Right atrium auricular region (tissue), 2 donors: ENCODE measurements around the gene ZYG11B. TPM values are rescaled to one million over a fixed set of nuclear protein-coding genes. Genes with fewer than 3 reads are reported as not detected.
A peak's percentile ranks its signal among the peaks of the same experiment; 100 is the strongest.
"Not testable (repeated sequence)": the region's sequence is repeated elsewhere in the genome, so short reads cannot be mapped to it uniquely, and the experiment has no call there.

Experiments used
- DNase-seq: peaks from one replicate; pipeline ENCODE4 v3.0.0-alpha.2; 2019; ENCODE audit warnings: low spot score
- H3K27ac ChIP-seq, 2 donors: fragments of 200-600 bp; sonication (generic); 1 replicate in 1 of 2; 2 replicates in 1 of 2; pipeline ENCODE4 v1.5.1; 2016 to 2019
- H3K27me3 ChIP-seq, 2 donors: fragments of 200-600 bp; sonication (generic); one replicate each; pipeline versions ENCODE4 v1.5.1 to v1.6.0; 2017 to 2019
- H3K36me3 ChIP-seq: fragments of 200-600 bp; sonication (generic); one replicate; pipeline ENCODE4 v1.5.1; 2016
- H3K4me1 ChIP-seq, 2 donors: fragments of 200-600 bp; sonication (generic); one replicate each; pipeline versions ENCODE4 v1.5.1 to v1.6.0; 2017 to 2019
- H3K4me3 ChIP-seq, 2 donors: fragments of 200-600 bp; sonication (generic); 1 replicate in 1 of 2; 2 replicates in 1 of 2; pipeline ENCODE4 v1.5.1; 2017 to 2019; ENCODE audit warnings: mild to moderate bottlenecking in 1 of 2, moderate library complexity in 1 of 2
- H3K9me3 ChIP-seq, 2 donors: fragments of 200-600 bp; sonication (generic); one replicate each; pipeline ENCODE4 v1.5.1; 2019
- total RNA-seq, 2 donors: library from RNA; depleted of rRNA; stranded (reverse); fragments of >200 nt; gene quantifications; one replicate each; pipeline ENCODE4 v1.1.0, GENCODE V29; 2016
- TF ChIP-seq, protein P1 (sequence below), 2 donors: fragments of 200-600 bp; sonication (generic); IDR thresholded peaks; one replicate each; pipeline ENCODE4 v1.5.1; 2019; ENCODE audit warnings: antibody characterized with exemption in 2 of 2

Gene ZYG11B
- total RNA-seq, 2 donors from 2014 or later: 44.1 to 70.7 TPM

DNA sequence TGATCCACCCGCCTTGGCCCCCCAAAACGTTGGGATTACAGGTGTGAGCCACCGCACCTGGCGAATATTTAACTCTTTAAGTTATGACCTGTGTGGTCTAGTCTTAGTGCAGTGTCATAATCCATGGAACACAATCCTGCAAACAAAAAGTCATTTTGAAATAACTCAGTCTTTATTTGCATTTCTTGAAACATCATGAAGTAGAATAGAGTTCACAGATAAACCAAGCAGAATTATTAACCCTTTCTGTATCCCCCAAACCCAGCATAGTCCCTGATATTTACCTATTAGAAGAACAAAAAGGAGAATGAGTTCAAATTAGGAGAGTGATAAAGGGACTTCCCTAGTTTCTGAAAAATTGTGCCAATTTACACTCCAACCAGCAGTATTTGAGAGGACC, 19.9 kb downstream of the ZYG11B start:
- H3K4me1 ChIP-seq: peaks cover 0 to 28% of the 10 kb centered on the region in 2 donors
- H3K36me3 ChIP-seq: no peaks in the 10 kb centered on the region
- H3K27me3 ChIP-seq: no peaks in the 10 kb centered on the region
- H3K4me3 ChIP-seq: no peak overlapping the region
- no peak overlapping the region for H3K27ac ChIP-seq
- no peaks in the 10 kb centered on the region for H3K9me3 ChIP-seq
- TF ChIP-seq, protein P1, sequence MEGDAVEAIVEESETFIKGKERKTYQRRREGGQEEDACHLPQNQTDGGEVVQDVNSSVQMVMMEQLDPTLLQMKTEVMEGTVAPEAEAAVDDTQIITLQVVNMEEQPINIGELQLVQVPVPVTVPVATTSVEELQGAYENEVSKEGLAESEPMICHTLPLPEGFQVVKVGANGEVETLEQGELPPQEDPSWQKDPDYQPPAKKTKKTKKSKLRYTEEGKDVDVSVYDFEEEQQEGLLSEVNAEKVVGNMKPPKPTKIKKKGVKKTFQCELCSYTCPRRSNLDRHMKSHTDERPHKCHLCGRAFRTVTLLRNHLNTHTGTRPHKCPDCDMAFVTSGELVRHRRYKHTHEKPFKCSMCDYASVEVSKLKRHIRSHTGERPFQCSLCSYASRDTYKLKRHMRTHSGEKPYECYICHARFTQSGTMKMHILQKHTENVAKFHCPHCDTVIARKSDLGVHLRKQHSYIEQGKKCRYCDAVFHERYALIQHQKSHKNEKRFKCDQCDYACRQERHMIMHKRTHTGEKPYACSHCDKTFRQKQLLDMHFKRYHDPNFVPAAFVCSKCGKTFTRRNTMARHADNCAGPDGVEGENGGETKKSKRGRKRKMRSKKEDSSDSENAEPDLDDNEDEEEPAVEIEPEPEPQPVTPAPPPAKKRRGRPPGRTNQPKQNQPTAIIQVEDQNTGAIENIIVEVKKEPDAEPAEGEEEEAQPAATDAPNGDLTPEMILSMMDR (IDR thresholded peaks at IDR 0.05): no peak
- DNase-seq: no peak

DNA sequence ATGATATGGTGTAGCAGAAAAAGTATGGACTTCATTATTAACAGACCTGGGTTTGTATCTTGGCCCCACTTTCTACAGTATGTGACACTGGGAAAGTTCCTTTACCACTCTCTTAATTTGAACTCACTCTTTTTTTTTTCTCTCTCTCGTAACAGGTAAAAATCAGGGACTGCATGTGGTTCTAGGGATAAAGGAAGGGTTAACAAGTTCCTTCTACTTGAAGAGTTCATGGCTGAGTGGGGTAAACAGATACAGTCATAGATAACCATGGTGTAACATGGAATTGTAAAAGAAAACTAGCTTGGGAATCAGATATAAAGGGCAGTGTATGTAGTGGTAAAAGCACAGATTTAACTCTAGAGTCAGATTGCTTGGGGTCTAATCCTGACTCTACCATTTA, 21.2 kb downstream of the ZYG11B start:
- TF ChIP-seq, protein P1 (IDR thresholded peaks at IDR 0.05): no peak
- Histone ChIP-seq H3K4me3 (no peak overlapping the region), H3K27ac (no peak overlapping the region), H3K27me3 (no peaks in the 10 kb centered on the region), H3K36me3 (no peaks in the 10 kb centered on the region), H3K9me3 (no peaks in the 10 kb centered on the region), H3K4me1 (peaks cover 0 to 40% of the 10 kb centered on the region in 2 donors)
- DNase-seq: no peak

DNA sequence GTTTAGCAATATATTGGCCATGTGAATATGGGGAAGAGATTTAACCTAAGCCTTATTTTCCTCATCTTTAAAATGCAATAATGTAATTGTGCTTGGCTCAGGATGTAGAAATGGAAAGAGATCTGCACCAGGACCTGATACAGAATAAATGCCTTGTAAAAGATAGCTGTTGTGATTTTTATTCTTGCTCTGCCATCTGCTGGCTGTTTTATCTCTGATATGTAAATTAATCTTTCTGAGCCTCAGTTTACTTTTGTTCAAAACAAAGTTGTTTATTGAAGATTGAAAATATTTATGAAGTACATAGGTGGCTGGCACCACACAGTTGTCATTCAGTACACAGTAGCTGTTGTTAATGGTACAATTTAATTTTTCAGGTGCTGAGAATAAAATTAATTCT, 21.9 kb downstream of the ZYG11B start:
- no peaks in the 10 kb centered on the region for H3K36me3 ChIP-seq
- peaks cover 0 to 46% of the 10 kb centered on the region in 2 donors for H3K4me1 ChIP-seq
- no peak overlapping the region for H3K27ac ChIP-seq

DNA sequence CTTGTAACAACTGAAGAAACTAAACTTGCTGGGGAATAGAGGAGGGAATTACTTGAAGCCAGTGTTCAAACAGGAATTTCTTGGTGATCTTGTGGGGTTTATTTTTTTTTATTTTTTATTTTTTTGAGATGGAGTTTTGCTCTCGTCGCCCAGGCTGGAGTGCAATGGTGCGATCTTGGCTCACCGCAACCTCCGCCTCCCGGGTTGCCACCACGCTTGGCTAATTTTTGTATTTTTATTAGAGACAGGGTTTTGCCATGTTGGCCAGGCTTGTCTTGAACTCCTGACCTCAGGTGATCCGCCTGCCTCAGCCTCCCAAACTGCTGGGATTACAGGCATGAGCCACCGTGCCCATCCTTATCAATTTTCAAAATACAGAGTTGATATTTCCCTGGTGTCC, 23.2 kb downstream of the ZYG11B start:
- H3K36me3 ChIP-seq, H3K9me3 ChIP-seq, H3K27me3 ChIP-seq, H3K4me3 ChIP-seq, DNase-seq, H3K27ac ChIP-seq: not testable (repeated sequence)
- peaks cover 0 to 46% of the 10 kb centered on the region in 2 donors for H3K4me1 ChIP-seq

More for the DNA sequence above, 21.9 kb downstream of the ZYG11B start:
- no peaks in the 10 kb centered on the region for H3K9me3 ChIP-seq
- no peak for DNase-seq
- no peak overlapping the region for H3K4me3 ChIP-seq
- no peaks in the 10 kb centered on the region for H3K27me3 ChIP-seq
- TF ChIP-seq, protein P1 (IDR thresholded peaks at IDR 0.05): peak in 1 of 2 donors; percentile 47

DNA sequence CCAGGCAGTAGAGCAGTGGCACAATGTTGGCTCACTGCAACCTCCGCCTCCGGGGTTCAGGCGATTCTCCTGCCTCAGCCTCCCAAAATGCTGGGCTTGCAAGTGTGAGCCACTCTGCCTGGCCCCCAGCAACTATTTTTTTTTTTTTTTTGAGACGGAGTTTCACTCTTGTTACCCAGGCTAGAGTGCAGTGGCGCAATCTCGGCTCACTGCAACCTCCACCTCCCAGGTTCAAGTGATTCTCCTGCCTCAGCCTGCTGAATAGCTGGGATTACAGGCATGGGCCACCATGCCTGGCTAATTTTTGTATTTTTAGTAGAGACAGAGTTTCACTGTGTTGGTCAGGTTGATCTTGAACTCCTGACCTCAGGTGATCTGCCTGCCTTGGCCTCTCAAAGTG, 23.9 kb downstream of the ZYG11B start:
- peaks cover 0 to 46% of the 10 kb centered on the region in 2 donors for H3K4me1 ChIP-seq
- not testable (repeated sequence) for H3K4me3 ChIP-seq, H3K9me3 ChIP-seq, H3K27ac ChIP-seq, H3K27me3 ChIP-seq, H3K36me3 ChIP-seq, DNase-seq

DNA sequence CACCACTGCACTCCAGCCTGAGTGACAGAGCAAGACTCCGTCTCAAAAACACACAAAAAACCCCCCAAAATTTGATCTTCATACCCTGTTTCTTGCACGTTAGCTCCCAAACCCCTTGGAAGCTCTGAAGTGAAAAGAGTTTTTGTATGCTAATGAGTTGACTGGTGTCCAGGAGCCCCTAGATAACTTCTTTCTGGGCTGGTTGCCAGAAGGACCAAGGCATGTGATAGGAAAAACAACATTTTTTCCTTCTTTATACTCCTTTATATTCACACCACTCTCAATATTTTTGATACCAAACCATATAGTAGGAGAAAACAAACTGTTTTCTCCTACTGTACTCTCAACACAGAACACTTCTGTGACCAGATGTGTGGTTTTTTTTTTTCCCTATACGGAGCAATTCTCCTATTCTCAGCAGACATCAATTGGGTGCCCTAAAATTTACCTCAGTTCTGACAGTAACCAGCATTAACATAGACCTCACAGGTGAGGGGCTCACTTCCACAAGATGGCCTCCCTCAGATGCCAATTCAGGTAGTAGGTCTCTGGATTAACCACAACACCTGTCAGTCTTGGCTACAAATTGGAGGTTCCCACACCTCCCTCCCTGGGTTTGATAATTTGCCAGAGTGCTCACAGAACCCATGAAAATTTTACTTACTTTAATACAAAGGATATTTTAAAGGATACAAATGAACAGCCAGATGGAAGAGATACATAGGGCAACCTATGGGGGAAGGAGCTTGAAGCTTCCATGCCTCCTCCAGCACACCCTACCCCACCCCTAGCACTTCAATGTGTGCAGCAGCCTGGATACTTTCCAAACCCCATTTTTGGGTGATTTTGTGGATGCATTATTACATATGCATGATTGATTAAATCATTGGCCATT, 25.6 kb downstream of the ZYG11B start:
- Histone ChIP-seq H3K36me3 (peaks cover 4% of the 10 kb centered on the region), H3K4me3 (no peak overlapping the region), H3K27me3 (no peaks in the 10 kb centered on the region), H3K4me1 (peaks cover 0 to 46% of the 10 kb centered on the region in 2 donors), H3K9me3 (no peaks in the 10 kb centered on the region), H3K27ac (peak overlapping the region in 1 of 2 donors; percentile 4)
- TF ChIP-seq, protein P1 (IDR thresholded peaks at IDR 0.05): no peak
- no peak for DNase-seq

DNA sequence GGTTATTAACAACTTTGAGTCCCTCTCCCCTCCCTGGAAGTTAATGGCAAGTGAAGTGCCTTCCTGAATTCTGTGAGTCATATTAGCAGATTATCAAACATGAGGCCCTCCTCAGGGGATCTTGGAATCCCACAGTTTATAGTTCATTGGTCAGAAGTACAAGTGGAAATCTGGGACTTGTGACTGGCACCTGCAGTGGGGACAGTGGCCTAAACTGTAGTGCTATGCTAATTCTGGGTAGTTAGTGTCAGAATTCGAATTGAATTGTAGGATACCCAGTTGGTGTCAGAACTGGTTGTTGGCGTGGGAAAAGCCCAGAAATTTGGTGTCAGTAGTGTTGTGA, 26.2 kb downstream of the ZYG11B start:
- Histone ChIP-seq H3K4me1 (peaks cover 0 to 40% of the 10 kb centered on the region in 2 donors), H3K4me3 (no peak overlapping the region), H3K27me3 (no peaks in the 10 kb centered on the region), H3K9me3 (no peaks in the 10 kb centered on the region), H3K36me3 (peaks cover 10% of the 10 kb centered on the region), H3K27ac (no peak overlapping the region)
- TF ChIP-seq, protein P1 (IDR thresholded peaks at IDR 0.05): no peak
- DNase-seq: no peak
